ENCODE data around the gene ITK. TPM values are rescaled to one million over a fixed set of nuclear protein-coding genes. Genes with fewer than 3 reads are reported as not detected.

Gene ITK
- total and polyA plus RNA-seq, 2 of the 8 experiments (the other 6 are each of a cell fraction or from before 2014, with no cell fraction given), result 0.05 TPM; not detected in 1

DNA sequence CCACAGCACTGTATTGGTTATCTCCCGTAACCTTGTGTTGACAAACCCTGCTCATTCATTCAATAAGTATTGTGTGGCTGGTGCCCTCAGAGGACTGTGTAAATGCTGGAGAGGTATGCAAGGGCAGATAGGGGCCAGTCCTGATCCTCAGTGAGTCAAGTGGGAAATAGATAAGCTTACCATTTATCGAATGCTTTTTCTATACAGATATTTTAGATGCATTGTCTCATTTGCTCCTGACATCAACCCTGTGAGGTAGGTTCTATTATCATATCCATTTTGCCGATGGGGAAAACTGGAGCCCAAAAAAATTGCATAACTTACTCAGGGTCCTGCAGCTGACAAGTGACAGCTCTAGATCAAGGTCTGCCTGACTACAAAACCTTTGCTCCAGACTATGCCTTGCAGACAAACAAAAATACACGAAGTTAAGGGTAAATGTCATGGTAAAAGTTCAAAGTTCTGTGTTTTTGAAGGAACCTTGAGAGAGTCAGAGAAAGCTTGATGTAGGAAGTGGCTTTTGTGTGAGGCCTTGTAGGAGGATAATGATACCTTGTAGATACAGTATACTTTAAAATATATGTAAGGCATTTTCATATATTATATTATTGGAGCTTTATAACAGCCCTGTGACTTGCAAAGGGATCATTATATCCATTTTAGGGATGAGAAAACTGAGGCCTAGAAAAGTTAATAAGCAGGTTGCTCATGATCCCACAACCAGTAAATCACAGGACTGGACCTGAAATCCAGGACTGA, 107.9 kb downstream of the ITK start:
- H4K91ac ChIP-seq (replicated peaks; ENCODE audit: insufficient read length, low read length), result no peak overlapping the region
- no peak overlapping the region for H4K5ac ChIP-seq (ENCODE audit: insufficient read length, low read depth, low read length)
- no peak overlapping the region for H2AK5ac ChIP-seq (ENCODE audit: low read depth, low read length)
- no peak overlapping the region for H2BK12ac ChIP-seq (ENCODE audit: low read depth, low read length)
- H3K4me1 ChIP-seq (replicated peaks in 1 of 4; ENCODE audit: control insufficient read depth in 3 of 4, insufficient read depth in 4 of 4, low read length in 3 of 4), result no peaks in the 10 kb centered on the region; a peak in 2 of 7 replicates
- peaks cover 0 to 5% of the 10 kb centered on the region in 2 experiments; a peak in 1 of 4 replicates for H3K79me2 ChIP-seq (ENCODE audit: control insufficient read depth in 1 of 2, insufficient read depth in 2 of 2, low read length in 2 of 2)
- H3K9me3 ChIP-seq (ENCODE audit: insufficient read depth in 2 of 2, low read depth in 1 of 2, low read length in 1 of 2), result no peaks in the 10 kb centered on the region
- no peak overlapping the region for H3K4ac ChIP-seq (replicated peaks; ENCODE audit: insufficient read length, low read depth, low read length)
- H3K27ac ChIP-seq (ENCODE audit: low read depth, low read length), result no peak overlapping the region
- ChIA-PET POLR2A (ENCODE audit: partially characterized antibody) (no interaction called here), CTCF (ENCODE audit: partially characterized antibody) (interaction anchor here (1.2 to 5.0 kb wide), 4 partner anchors 15 to 35 kb away, joined by 3 to 25 read pairs (median 4); no protein-coding TSS in a partner anchor)
- H3K56ac ChIP-seq (replicated peaks; ENCODE audit: insufficient read length, low read depth, low read length), result no peak overlapping the region
- H3K36me3 ChIP-seq (ENCODE audit: control insufficient read depth in 2 of 4, insufficient read depth in 4 of 4, low read length in 3 of 4), result peaks cover 3 to 18% (median 10%) of the 10 kb centered on the region in 4 experiments; a peak in 6 of 8 replicates
- peaks cover 2 to 4% of the 10 kb centered on the region in 2 experiments for H4K20me1 ChIP-seq (replicated peaks in 1 of 2; ENCODE audit: control insufficient read depth in 1 of 2, insufficient read depth in 2 of 2, low read length in 2 of 2)
- H2BK5ac ChIP-seq (ENCODE audit: low read depth, low read length), result no peak overlapping the region
- H4K8ac ChIP-seq (ENCODE audit: extremely low read depth, insufficient read depth, low read length), result no peak overlapping the region
- no peak overlapping the region for H2BK120ac ChIP-seq (replicated peaks; ENCODE audit: low read depth, low read length)
- H2AFZ ChIP-seq (ENCODE audit: low read length), result no peak overlapping the region
- 94% methylated on average over 4 of the region's 4 CpGs; no CpG with 5 or more reads in 1 of the 2 experiments for WGBS, 2 experiments (ENCODE audit: extremely low coverage in 1 of 2, insufficient coverage in 1 of 2, insufficient read length in 1 of 2, insufficient replicate concordance in 2 of 2, low coverage in 1 of 2, low lambda C conversion rate in 2 of 2, missing lambda C conversion rate in 1 of 2)
- no peaks in the 10 kb centered on the region for H3K23me2 ChIP-seq (ENCODE audit: low read depth, low read length)
- H2BK15ac ChIP-seq (ENCODE audit: low read length), result no peak overlapping the region
- no peak for DNase-seq (ENCODE audit: low read depth in 1 of 2, low spot score in 2 of 2)
- no peak for FAIRE-seq
- H3K27me3 ChIP-seq (replicated peaks in 1 of 4; ENCODE audit: control insufficient read depth in 3 of 4, extremely low read depth in 1 of 4, insufficient read depth in 3 of 4, low read length in 3 of 4), result no peaks in the 10 kb centered on the region
- H3K4me3 ChIP-seq (ENCODE audit: extremely low read depth in 1 of 4, insufficient read depth in 2 of 4, low read depth in 3 of 4, low read length in 4 of 4), result no peak overlapping the region
- H3K14ac ChIP-seq (ENCODE audit: insufficient read length), result no peak overlapping the region
- H3K18ac ChIP-seq (ENCODE audit: extremely low read depth, low read length), result no peak overlapping the region
- H3K23ac ChIP-seq (ENCODE audit: insufficient read length), result no peak overlapping the region
- no peak overlapping the region for H3K4me2 ChIP-seq (ENCODE audit: insufficient read depth in 1 of 2, low read depth in 2 of 2, low read length in 2 of 2)
- no peak overlapping the region for H3K9ac ChIP-seq (replicated peaks in 1 of 4; ENCODE audit: extremely low read depth in 1 of 4, low read depth in 3 of 4, low read length in 3 of 4)
- no peaks in the 10 kb centered on the region; the same call in 1 of the 2 replicates for H3K79me1 ChIP-seq (ENCODE audit: low read depth, low read length)
- H2BK20ac ChIP-seq (ENCODE audit: low read length), result no peak overlapping the region
- TF ChIP-seq NANOG (IDR thresholded peaks at IDR 0.05; ENCODE audit: insufficient read depth, low read depth, low read length, poor library complexity, severe bottlenecking), result no peak
- TF ChIP-seq KDM5A (IDR thresholded peaks at IDR 0.05; ENCODE audit: low read length), result no peak
- TF ChIP-seq RXRA (IDR thresholded peaks at IDR 0.05; ENCODE audit: insufficient read depth, low read depth, low read length), result no peak
- TF ChIP-seq BACH1 (IDR thresholded peaks at IDR 0.05; ENCODE audit: low read length), result no peak
- no peak for TF ChIP-seq ZNF274 (IDR thresholded peaks at IDR 0.05; ENCODE audit: borderline replicate concordance, extremely low read depth, low read length)
- no peak for TF ChIP-seq HDAC2 (IDR thresholded peaks at IDR 0.05; ENCODE audit: borderline replicate concordance in 1 of 2, low read depth in 2 of 2, low read length in 2 of 2)
- no peak for TF ChIP-seq KDM4A (IDR thresholded peaks at IDR 0.05; ENCODE audit: low read depth, low read length, severe bottlenecking)
- TF ChIP-seq ASH2L (IDR thresholded peaks at IDR 0.05; ENCODE audit: low read length), result no peak
- TF ChIP-seq SUZ12 (IDR thresholded peaks at IDR 0.05; ENCODE audit: low read length), result no peak
- TF ChIP-seq TBP (IDR thresholded peaks at IDR 0.05; ENCODE audit: low read depth, low read length), result no peak
- no peak for TF ChIP-seq RBBP5 (IDR thresholded peaks at IDR 0.05; ENCODE audit: borderline replicate concordance, low read depth, low read length)
- no peak for TF ChIP-seq CBX5 (IDR thresholded peaks at IDR 0.05; ENCODE audit: low read depth, low read length)

Data from H1 (cell line).